Ovary (tissue), 3 donors: ENCODE measurements around the gene MIPEP.

Experiments
- POLR2A ChIP-seq: fragments of 450-650 bp; IDR thresholded peaks from one replicate; pipeline ENCODE4 v1.6.1; 2017; ENCODE audit warnings: antibody characterized with exemption, mild to moderate bottlenecking, moderate library complexity
- TF ChIP-seq, protein P1 (sequence below), 3 donors: fragments of 450-650 bp in 2 of 3; fragments of 200-600 bp in 1 of 3; IDR thresholded peaks; one replicate each; pipeline versions ENCODE4 v1.5.1 to v1.8.0; 2016 to 2022; ENCODE audit warnings: antibody characterized with exemption in 3 of 3, mild to moderate bottlenecking in 1 of 3
- donor health status: DM: no; HTN: no; CAD: no.

DNA sequence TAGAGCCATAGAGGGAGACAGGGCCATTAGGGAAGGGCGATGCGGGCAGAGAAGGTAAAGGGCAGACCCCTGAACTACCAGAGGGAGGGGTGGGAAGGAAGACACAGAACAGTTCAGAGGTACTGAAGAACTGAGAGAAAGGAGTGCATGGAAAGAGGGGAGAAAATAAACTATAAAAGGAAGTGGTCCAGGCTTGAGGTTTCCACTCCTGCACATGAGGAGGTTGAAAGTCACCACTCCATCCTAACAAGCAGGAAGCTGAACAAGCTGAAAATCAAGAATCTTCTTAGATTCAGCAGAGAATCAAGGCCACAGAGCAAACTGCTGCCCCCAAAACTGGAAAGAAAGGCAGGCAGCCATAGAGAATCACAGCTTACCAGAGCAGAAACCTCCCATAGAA lies 45.1 kb downstream of the MIPEP start:
- TF ChIP-seq, protein P1, sequence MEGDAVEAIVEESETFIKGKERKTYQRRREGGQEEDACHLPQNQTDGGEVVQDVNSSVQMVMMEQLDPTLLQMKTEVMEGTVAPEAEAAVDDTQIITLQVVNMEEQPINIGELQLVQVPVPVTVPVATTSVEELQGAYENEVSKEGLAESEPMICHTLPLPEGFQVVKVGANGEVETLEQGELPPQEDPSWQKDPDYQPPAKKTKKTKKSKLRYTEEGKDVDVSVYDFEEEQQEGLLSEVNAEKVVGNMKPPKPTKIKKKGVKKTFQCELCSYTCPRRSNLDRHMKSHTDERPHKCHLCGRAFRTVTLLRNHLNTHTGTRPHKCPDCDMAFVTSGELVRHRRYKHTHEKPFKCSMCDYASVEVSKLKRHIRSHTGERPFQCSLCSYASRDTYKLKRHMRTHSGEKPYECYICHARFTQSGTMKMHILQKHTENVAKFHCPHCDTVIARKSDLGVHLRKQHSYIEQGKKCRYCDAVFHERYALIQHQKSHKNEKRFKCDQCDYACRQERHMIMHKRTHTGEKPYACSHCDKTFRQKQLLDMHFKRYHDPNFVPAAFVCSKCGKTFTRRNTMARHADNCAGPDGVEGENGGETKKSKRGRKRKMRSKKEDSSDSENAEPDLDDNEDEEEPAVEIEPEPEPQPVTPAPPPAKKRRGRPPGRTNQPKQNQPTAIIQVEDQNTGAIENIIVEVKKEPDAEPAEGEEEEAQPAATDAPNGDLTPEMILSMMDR (IDR thresholded peaks at IDR 0.05): no peak
- TF ChIP-seq POLR2A: no peak
